HepG2 (cell line): Measurements from ENCODE around the gene MCTS1. TPM values are rescaled to one million over a fixed set of nuclear protein-coding genes. Genes with fewer than 3 reads are reported as not detected.
A peak's percentile ranks its signal among the peaks of the same experiment; 100 is the strongest.

Source experiments
- ATM ChIP-seq: fragments of 450-650 bp; IDR thresholded peaks from 2 replicates; pipeline ENCODE4 v1.7.1; 2017; ENCODE audit warnings: mild to moderate bottlenecking, borderline replicate concordance
- CEBPG ChIP-seq: IDR thresholded peaks from 2 replicates; pipeline ENCODE4 v1.6.1; 2016
- FOXM1 ChIP-seq: sonication (generic); formaldehyde crosslinking; IDR thresholded peaks from 2 replicates; pipeline ENCODE4 v1.5.0; 2020; ENCODE audit warnings: missing genetic modification reagents
- KDM6A ChIP-seq: IDR thresholded peaks from 2 replicates; pipeline ENCODE4 v1.6.1; 2016; ENCODE audit warnings: low read depth
- NFE2L2 ChIP-seq: fragments of 150-350 bp; IDR thresholded peaks from 2 replicates; pipeline ENCODE4 v1.6.1; 2014; ENCODE audit warnings: low read length
- RBM39 ChIP-seq: fragments of 200-400 bp; formaldehyde crosslinking; IDR thresholded peaks from one replicate; pipeline ENCODE4 v1.6.1; 2018; ENCODE audit warnings: antibody characterized with exemption, mild to moderate bottlenecking, low read depth, low read length; ENCODE audit not compliant: poor library complexity, severe bottlenecking
- SIN3A ChIP-seq: IDR thresholded peaks from 2 replicates; pipeline ENCODE4 v1.6.1; 2011; ENCODE audit warnings: low read depth, mild to moderate bottlenecking, control low read depth, low read length, borderline replicate concordance
- SMAD3 ChIP-seq: sonication (generic); formaldehyde crosslinking; IDR thresholded peaks from 2 replicates; pipeline ENCODE4 v1.4.0; 2020; ENCODE audit warnings: missing genetic modification reagents
- SOX5 ChIP-seq: IDR thresholded peaks from 2 replicates; pipeline ENCODE4 v1.6.1; 2016; ENCODE audit warnings: borderline replicate concordance
- ZC3H13 ChIP-seq: sonication (generic); formaldehyde crosslinking; IDR thresholded peaks from 2 replicates; pipeline ENCODE4 v1.8.1; 2023; ENCODE audit warnings: mild to moderate bottlenecking, missing genetic modification reagents, moderate library complexity
- ZNF138 ChIP-seq: sonication (generic); formaldehyde crosslinking; IDR thresholded peaks from 2 replicates; pipeline ENCODE4 v1.5.0; 2020; ENCODE audit warnings: mild to moderate bottlenecking, low read depth, missing genetic modification reagents
- ZNF232 ChIP-seq: sonication (generic); formaldehyde crosslinking; IDR thresholded peaks from 2 replicates; pipeline ENCODE4 v1.4.0; 2020; ENCODE audit warnings: missing genetic modification reagents, borderline replicate concordance
- ZNF510 ChIP-seq: sonication (generic); formaldehyde crosslinking; IDR thresholded peaks from 2 replicates; pipeline ENCODE4 v1.4.0; 2020; ENCODE audit warnings: low read depth, mild to moderate bottlenecking, missing genetic modification reagents
- ZNF547 ChIP-seq: sonication (generic); formaldehyde crosslinking; IDR thresholded peaks from 2 replicates; pipeline ENCODE4 v1.5.1; 2020; ENCODE audit warnings: mild to moderate bottlenecking, missing genetic modification reagents
- ZNF552 ChIP-seq: sonication (generic); formaldehyde crosslinking; IDR thresholded peaks from 2 replicates; pipeline ENCODE4 v1.9.0; 2022; ENCODE audit warnings: missing genetic modification reagents, mild to moderate bottlenecking, borderline replicate concordance
- ZSCAN31 ChIP-seq: sonication (generic); formaldehyde crosslinking; IDR thresholded peaks from 2 replicates; pipeline ENCODE4 v1.5.0; 2020; ENCODE audit warnings: low read depth, mild to moderate bottlenecking, missing genetic modification reagents
- polyA plus RNA-seq, 8 experiments: library from polyadenylated mRNA; depleted of rRNA in 3 of 8; stranded (reverse) in 7 of 8; unstranded in 1 of 8; fragments of >200 nt; fragmentation: Illumina TruSeq in 4 of 8; extraction: Trizol in 4 of 8; gene quantifications; 2 replicates each; pipeline versions ENCODE4 v1.2.1 to v1.2.3, GENCODE V29; 2011 to 2016; ENCODE audit warnings: low read depth in 4 of 8, missing spikeins in 1 of 8, mixed read lengths in 1 of 8; ENCODE audit not compliant: insufficient read depth in 1 of 8
- total RNA-seq, 5 experiments: library from RNA; depleted of rRNA; stranded (reverse); fragments of >200 nt; fragmentation: Illumina TruSeq; extraction: Trizol; gene quantifications; 2 replicates each; pipeline ENCODE4 v1.2.3, GENCODE V29; 2016; ENCODE audit warnings: low read depth in 1 of 5
- TF ChIP-seq, protein P1 (sequence below): sonication (generic); formaldehyde crosslinking; IDR thresholded peaks from 2 replicates; pipeline ENCODE4 v1.4.0; 2020; ENCODE audit warnings: mild to moderate bottlenecking, missing genetic modification reagents, borderline replicate concordance
- TF ChIP-seq, protein P2 (sequence below): IDR thresholded peaks from 2 replicates; pipeline ENCODE4 v1.6.1; 2012; ENCODE audit warnings: inconsistent platforms
- TF ChIP-seq, protein P3 (sequence below), 2 experiments: sonication (generic) in 1 of 2; formaldehyde crosslinking in 1 of 2; IDR thresholded peaks; 2 replicates each; pipeline versions ENCODE4 v1.4.0 to v1.6.1; 2018 to 2020; ENCODE audit warnings: missing genetic modification reagents in 2 of 2, borderline replicate concordance in 1 of 2, low read depth in 1 of 2, mild to moderate bottlenecking in 1 of 2, missing biosample characterization in 1 of 2
- TF ChIP-seq, protein P4 (sequence below): sonication (generic); formaldehyde crosslinking; IDR thresholded peaks from 2 replicates; pipeline ENCODE4 v1.5.0; 2020; ENCODE audit warnings: mild to moderate bottlenecking, missing genetic modification reagents, borderline replicate concordance

Gene MCTS1
- total and polyA plus RNA-seq, 2 of the 13 experiments (the other 11 are each of a cell fraction or from before 2014, with no cell fraction given), result 30.1 to 59.0 TPM

- TF ChIP-seq, protein P1, sequence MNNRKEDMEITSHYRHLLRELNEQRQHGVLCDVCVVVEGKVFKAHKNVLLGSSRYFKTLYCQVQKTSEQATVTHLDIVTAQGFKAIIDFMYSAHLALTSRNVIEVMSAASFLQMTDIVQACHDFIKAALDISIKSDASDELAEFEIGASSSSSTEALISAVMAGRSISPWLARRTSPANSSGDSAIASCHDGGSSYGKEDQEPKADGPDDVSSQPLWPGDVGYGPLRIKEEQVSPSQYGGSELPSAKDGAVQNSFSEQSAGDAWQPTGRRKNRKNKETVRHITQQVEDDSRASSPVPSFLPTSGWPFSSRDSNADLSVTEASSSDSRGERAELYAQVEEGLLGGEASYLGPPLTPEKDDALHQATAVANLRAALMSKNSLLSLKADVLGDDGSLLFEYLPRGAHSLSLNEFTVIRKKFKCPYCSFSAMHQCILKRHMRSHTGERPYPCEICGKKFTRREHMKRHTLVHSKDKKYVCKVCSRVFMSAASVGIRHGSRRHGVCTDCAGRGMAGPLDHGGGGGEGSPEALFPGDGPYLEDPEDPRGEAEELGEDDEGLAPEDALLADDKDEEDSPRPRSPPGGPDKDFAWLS, result no peak
- TF ChIP-seq FOXM1 (CRISPR knock-in tag), result no peak
- TF ChIP-seq ZNF547 (CRISPR knock-in tag), result no peak
- TF ChIP-seq CEBPG (CRISPR knock-in tag), result peak; percentile 57
- TF ChIP-seq ZNF138 (CRISPR knock-in tag), result no peak
- no peak for TF ChIP-seq NFE2L2
- TF ChIP-seq ZNF552, result no peak
- peak; percentile 46; the same call in 1 of the 2 replicates for TF ChIP-seq SOX5 (CRISPR knock-in tag)
- TF ChIP-seq, protein P2, sequence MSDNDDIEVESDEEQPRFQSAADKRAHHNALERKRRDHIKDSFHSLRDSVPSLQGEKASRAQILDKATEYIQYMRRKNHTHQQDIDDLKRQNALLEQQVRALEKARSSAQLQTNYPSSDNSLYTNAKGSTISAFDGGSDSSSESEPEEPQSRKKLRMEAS, result peak; percentile 34
- TF ChIP-seq, protein P3, sequence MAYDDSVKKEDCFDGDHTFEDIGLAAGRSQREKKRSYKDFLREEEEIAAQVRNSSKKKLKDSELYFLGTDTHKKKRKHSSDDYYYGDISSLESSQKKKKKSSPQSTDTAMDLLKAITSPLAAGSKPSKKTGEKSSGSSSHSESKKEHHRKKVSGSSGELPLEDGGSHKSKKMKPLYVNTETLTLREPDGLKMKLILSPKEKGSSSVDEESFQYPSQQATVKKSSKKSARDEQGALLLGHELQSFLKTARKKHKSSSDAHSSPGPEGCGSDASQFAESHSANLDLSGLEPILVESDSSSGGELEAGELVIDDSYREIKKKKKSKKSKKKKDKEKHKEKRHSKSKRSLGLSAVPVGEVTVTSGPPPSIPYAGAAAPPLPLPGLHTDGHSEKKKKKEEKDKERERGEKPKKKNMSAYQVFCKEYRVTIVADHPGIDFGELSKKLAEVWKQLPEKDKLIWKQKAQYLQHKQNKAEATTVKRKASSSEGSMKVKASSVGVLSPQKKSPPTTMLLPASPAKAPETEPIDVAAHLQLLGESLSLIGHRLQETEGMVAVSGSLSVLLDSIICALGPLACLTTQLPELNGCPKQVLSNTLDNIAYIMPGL (CRISPR knock-in tag; IDR thresholded peaks at IDR 0.05; ENCODE audit: borderline replicate concordance in 1 of 2, low read depth in 1 of 2), result peak in 1 of 2 experiments; percentile 45; a peak in 3 of 4 replicates
- TF ChIP-seq ZNF510, result no peak
- TF ChIP-seq, protein P4, sequence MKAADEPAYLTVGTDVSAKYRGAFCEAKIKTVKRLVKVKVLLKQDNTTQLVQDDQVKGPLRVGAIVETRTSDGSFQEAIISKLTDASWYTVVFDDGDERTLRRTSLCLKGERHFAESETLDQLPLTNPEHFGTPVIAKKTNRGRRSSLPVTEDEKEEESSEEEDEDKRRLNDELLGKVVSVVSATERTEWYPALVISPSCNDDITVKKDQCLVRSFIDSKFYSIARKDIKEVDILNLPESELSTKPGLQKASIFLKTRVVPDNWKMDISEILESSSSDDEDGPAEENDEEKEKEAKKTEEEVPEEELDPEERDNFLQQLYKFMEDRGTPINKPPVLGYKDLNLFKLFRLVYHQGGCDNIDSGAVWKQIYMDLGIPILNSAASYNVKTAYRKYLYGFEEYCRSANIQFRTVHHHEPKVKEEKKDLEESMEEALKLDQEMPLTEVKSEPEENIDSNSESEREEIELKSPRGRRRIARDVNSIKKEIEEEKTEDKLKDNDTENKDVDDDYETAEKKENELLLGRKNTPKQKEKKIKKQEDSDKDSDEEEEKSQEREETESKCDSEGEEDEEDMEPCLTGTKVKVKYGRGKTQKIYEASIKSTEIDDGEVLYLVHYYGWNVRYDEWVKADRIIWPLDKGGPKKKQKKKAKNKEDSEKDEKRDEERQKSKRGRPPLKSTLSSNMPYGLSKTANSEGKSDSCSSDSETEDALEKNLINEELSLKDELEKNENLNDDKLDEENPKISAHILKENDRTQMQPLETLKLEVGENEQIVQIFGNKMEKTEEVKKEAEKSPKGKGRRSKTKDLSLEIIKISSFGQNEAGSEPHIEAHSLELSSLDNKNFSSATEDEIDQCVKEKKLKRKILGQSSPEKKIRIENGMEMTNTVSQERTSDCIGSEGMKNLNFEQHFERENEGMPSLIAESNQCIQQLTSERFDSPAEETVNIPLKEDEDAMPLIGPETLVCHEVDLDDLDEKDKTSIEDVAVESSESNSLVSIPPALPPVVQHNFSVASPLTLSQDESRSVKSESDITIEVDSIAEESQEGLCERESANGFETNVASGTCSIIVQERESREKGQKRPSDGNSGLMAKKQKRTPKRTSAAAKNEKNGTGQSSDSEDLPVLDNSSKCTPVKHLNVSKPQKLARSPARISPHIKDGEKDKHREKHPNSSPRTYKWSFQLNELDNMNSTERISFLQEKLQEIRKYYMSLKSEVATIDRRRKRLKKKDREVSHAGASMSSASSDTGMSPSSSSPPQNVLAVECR (CRISPR knock-in tag), result no peak; the same call in 1 of the 2 replicates
- TF ChIP-seq ZC3H13 (CRISPR knock-in tag), result no peak
- no peak for TF ChIP-seq ATM
- TF ChIP-seq KDM6A, result no peak
- 0 out of 2 replicates have a peak, but pooled peaks have one; percentile 23 for TF ChIP-seq SIN3A
- TF ChIP-seq RBM39, result no peak
- TF ChIP-seq SMAD3 (CRISPR knock-in tag), result peak; percentile 61; the same call in 1 of the 2 replicates
- TF ChIP-seq ZNF232 (CRISPR knock-in tag), result no peak
- TF ChIP-seq ZSCAN31 (CRISPR knock-in tag), result 0 out of 2 replicates have a peak, but pooled peaks have one; percentile 47
These were observed at the start of gene MCTS1 (continued) for GRCh38 chrX:120603707-120604360.
